GM19372 (cell line): ENCODE measurements around the gene TBX6.

Experiments used
- ATAC-seq: cut with Tn5 transposase; IDR thresholded peaks from one replicate; pipeline ENCODE4 v1.9.1; 2021; ENCODE audit warnings: mild to moderate bottlenecking, low read depth, moderate library complexity; ENCODE audit not compliant: unreplicated experiment

TBX6 gene

GRCh38 chr16:30088237-30088831, 3.4 kb downstream of the TBX6 start:
- no peak for ATAC-seq

DNA sequence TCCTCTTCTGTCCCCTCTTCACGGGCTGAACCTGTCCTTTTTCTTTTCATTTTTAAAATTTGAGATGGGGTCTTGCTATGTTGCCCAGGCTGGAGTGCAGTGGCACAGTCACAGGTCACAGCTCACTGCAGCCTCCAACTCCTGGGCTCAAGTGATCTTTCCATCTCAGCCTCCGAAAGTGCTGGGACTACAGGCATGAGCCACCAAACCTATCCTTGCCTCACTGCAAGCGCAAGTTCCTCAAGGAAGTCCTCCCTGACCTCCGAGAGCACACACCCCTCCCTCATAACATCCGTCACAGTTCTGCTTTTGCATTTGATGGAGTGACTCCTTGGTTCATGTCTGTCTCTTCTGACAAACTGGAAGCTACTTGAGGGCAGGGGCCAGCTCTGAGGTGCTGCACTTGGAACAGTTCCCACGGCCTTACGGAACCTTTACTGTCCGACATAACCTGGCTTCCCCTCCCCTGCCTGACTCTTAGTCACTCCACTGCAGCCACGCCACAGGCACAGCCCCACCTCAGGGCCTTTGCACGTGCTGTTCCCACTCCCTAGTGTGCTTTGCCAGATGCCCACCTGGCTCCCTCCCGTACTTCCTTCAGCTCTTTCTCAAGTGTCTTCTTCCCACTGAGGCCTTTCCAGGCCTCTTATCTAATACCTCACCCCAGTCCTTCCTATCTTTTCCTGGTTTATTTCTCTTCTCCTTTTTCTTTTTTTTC, 4.4 kb downstream of the TBX6 start:
- ATAC-seq: no peak

DNA sequence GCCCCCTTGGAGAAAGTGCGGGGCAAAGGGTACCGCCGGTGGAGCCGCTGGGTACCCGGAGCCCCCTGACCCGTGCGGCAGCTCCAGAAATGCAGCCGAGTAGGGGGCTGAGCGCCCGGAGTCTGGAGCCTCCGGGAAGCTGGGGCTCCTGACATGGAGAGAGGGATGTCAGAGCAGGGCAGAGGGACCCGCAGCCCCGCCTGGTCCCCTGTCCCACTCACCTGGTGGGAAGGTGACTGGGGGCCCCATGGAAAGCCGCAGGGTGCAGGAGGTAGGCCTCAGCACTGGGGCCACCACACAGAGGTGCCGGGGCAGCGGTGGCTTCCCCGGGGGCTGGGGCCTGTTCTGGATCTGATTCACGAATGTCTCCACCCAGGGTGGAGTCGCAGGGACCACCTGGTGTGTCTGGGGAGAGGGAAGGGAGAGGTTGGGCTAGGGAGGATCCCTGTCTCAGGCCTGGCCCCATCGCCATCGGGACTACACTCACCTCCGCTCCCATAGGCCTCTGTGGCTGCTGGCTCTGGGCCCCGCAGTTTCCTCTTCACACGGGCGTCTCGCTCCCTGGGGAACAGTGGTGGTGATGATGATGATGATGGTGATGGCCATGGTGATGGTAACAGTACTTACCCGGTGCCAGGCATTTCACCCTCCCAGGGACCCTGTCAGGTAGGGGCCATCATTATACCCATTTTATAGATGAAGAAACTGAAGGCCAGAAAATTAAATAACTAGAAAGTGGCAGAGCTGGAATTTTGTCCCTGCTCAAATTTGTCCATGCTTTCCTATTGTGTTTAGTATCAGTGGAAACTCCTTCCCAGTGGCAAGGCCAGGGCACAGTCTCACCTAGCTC, 5.2 kb downstream of the TBX6 start:
- no peak for ATAC-seq

GRCh38 chr16:30085820-30086219, 5.9 kb downstream of the TBX6 start:
- ATAC-seq: no peak

DNA sequence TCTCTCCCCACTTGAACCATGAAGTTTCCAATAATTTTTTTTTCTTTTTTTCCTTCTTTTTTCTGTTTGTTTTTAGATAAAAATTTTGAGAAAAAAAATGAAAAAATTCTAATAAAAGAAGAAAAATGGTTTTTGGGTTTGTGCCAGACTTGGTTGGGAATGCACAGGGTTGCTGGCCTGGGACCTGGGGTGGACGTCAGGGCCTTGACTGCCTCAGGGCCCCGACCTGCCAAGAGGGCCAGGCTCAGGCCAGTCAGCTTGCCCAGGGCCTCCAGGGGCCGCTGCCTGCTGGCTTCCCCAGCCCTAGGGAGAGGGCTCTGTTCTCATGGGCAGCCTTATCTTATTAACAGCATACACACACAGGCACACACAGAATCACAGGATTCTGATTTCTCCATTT, 6.5 kb downstream of the TBX6 start:
- no peak for ATAC-seq

- ATAC-seq: no peak
These were observed 6.9 kb downstream of the TBX6 start for GRCh38 chr16:30084816-30085159.

GRCh38 chr16:30084096-30084815, 7.5 kb downstream of the TBX6 start:
- ATAC-seq: no peak

DNA sequence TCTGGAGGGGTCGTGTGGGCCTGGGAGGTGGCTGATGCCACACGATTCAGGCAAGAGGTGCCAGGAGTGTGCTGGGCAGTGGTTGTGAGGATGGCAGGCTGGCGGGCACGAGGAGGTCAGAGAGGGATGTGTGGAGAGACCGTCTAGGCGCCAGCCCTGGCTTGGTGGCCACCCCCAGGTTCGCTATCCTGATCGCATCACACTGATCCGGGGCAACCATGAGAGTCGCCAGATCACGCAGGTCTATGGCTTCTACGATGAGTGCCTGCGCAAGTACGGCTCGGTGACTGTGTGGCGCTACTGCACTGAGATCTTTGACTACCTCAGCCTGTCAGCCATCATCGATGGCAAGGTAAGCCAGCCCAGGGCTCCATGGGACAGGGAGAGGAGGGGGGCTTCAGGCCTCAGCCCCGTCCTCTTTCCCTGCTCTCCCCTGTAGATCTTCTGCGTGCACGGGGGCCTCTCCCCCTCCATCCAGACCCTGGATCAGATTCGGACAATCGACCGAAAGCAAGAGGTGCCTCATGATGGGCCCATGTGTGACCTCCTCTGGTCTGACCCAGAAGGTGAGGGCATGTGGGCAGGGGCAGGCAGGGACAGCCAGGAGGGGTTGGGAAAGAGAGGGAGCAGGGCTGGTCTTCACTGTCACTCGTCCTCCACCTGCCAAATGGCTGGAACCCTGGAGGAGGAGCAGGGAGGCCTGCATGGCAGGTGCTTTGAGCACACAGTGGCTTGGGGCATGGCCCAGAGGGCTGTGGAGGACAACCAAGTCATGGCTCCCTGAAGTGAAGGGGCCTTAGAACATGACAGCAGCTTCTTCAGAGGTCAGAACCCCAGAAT, 8.3 kb downstream of the TBX6 start:
- no peak for ATAC-seq

GRCh38 chr16:30082545-30083090, 9.1 kb downstream of the TBX6 start:
- no peak for ATAC-seq

- no peak for ATAC-seq
These were observed 12.2 kb downstream of the TBX6 start for GRCh38 chr16:30079480-30079879.

- ATAC-seq: no peak
These were observed 13.0 kb downstream of the TBX6 start for GRCh38 chr16:30078744-30079143.

DNA sequence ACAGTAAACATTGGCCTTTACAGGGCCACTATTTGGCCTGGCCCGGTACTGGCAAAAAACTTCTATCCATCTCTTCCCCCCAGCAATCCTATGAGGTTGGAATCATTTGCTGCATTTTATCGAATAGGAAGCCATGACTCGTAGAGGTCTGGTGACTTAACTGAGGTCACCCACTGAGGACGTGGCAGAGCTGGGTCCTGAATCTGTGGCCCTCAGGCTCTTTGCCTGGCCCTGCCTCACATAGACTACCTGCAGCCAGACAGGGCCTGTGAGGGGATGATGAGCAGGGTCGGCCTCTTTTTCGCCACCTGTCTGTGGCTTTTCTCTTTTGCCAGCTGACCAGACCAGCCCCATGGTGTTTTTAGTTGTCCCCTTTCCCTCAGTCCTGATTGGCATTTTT, 14.1 kb downstream of the TBX6 start:
- no peak for ATAC-seq

GRCh38 chr16:30076276-30076791, 15.4 kb downstream of the TBX6 start:
- peak; percentile 24 for ATAC-seq

DNA sequence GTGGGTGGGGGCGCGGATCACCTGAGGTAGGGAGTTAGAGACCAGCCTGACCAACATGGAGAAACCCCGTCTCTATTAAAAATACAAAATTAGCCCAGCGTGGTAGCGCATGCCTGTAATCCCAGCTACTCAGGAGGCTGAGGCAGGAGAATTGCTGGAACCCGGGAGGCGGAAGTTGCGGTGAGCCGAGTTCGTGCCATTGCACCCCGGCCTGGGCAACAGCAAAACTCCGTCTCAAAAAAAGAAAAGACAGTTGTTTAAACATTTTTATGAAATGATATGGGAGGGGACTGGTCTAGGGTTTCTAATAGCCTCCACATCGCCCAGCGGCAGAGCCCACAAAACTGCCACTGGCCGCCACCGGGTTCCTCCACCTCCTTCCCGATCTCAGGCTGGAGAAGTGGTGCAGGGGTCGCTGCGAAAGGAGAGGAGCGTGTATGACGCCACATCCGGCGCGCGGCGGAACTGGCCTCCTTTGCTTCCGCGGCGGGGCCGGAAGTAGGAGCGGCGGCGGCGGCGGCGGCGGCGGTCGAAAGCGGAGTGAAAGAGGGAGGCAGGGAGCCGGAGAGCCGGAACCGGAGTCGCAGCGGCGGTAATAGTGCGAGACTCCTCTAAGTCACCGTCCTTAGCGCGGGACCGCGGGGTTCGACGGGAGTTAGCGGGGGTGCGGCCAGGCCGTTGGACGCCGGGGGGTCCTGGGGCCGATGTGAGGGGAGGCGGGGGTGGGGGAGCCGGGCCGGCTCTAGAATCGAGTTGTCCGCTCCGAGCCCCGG, 16.0 kb downstream of the TBX6 start, which contains the start of gene PPP4C:
Gene PPP4C (plus strand): TSS at position 492 of the 773 bp plus-strand sequence. CDS start 384 bp downstream, outside the sequence.
- peak; percentile 85 for ATAC-seq

DNA sequence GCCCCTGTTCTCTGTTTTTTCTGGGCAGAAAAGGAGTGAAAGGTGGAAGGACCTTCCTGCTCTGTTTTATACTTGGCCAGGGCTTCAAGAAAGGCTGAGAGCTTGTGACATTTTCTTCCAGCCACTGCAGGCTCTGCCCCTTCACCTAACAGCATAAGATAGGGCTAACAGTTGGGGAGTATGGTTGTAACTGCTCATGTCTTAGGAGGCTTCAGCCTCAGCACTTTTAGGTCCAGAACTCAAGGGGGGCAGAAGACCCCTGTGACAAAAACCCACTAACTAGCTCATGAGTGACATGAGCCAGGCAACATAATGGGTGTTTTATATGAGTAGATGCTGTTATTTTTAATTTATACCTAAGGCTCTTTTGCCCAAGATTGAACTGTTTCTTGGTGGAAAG, 21.2 kb downstream of the TBX6 start:
- ATAC-seq: no peak

- no peak for ATAC-seq
These were observed 21.9 kb downstream of the TBX6 start for GRCh38 chr16:30069611-30070462.

DNA sequence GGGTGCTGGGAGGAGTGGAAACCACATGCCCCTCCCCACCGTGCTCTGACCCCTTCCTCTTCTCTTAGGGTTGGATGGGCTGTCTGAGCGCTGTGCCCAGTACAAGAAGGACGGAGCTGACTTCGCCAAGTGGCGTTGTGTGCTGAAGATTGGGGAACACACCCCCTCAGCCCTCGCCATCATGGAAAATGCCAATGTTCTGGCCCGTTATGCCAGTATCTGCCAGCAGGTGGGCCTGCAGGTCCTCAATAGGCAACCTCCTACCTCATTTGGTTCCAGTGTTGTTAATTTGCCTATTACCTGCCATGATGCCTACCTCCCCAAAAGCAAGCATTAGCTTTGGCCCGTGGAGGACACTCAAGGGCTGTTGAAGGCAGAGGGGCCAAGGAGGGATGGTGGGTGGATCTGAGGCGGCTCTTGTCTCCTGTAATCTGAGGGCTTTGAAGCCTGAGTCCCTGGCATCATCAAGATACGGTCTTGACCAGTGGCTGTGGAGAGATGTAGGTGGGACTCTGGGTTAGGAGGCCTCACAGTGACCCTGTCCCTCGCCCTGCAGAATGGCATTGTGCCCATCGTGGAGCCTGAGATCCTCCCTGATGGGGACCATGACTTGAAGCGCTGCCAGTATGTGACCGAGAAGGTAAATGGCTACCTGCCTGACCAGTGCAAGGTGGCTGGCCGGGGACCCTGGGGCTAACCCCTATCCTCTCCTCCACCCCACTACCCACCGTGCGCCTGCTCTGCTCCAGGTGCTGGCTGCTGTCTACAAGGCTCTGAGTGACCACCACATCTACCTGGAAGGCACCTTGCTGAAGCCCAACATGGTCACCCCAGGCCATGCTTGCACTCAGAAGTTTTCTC, 22.7 kb downstream of the TBX6 start:
- no peak for ATAC-seq
